Measurements from ENCODE around the gene EVA1C. TPM values are rescaled to one million over a fixed set of nuclear protein-coding genes. Genes with fewer than 3 reads are reported as not detected.
"Not testable (repeated sequence)": the region's sequence is repeated elsewhere in the genome, so short reads cannot be mapped to it uniquely, and the experiment has no call there.

Gene EVA1C
- total and polyA plus RNA-seq, 10 of the 15 experiments (the other 5 are each of a cell fraction or from before 2014, with no cell fraction given), result 0.13 to 0.56 (median 0.34) TPM; not detected in 7

GRCh38 chr21:32507342-32507919 lies 94.9 kb downstream of the EVA1C start:
- intact Hi-C loops (cut with micrococcal nuclease; ENCODE audit: unreplicated experiment), result no loop called here

GRCh38 chr21:32508036-32508435 lies 95.5 kb downstream of the EVA1C start:
- intact Hi-C loops (cut with micrococcal nuclease; ENCODE audit: unreplicated experiment); BruUV-seq (replicated peaks); H3K4me2 ChIP-seq (ENCODE audit: control insufficient read depth, insufficient read depth); H3K36me3 ChIP-seq (ENCODE audit: control insufficient read depth in 2 of 2, insufficient read depth in 2 of 2, low read length in 1 of 2); POLR2A ChIA-PET; H3K27me3 ChIP-seq (replicated peaks in 1 of 2; ENCODE audit: control insufficient read depth in 2 of 2, insufficient read depth in 2 of 2, low read length in 1 of 2); H3K4me1 ChIP-seq (ENCODE audit: control insufficient read depth, insufficient read depth, low read length); DNase-seq (ENCODE audit: low read depth, low spot score); H2AFZ ChIP-seq (ENCODE audit: control insufficient read depth, low read depth, low read length); H3K4me3 ChIP-seq; SMC1A ChIA-PET (ENCODE audit: uncharacterized antibody, unreplicated experiment); H3K27ac ChIP-seq (ENCODE audit: control insufficient read depth, insufficient read depth); ATAC-seq; in situ Hi-C loops (cut with MboI); H3K9ac ChIP-seq (ENCODE audit: control insufficient read depth, insufficient read depth, low read length); RAD21 ChIA-PET (ENCODE audit: unreplicated experiment); H3K79me2 ChIP-seq (ENCODE audit: control insufficient read depth, insufficient read depth, low read length); H3K9me3 ChIP-seq (replicated peaks; ENCODE audit: control insufficient read depth, insufficient read depth, low read length); CTCF ChIA-PET; FAIRE-seq; H4K20me1 ChIP-seq (ENCODE audit: control insufficient read depth, insufficient read depth): not testable (repeated sequence)
- WGBS (ENCODE audit: insufficient coverage, insufficient replicate concordance, low lambda C conversion rate, missing lambda C conversion rate), result 38% methylated on average over 4 of the region's 4 CpGs

More at GRCh38 chr21:32507342-32507919, 94.9 kb downstream of the EVA1C start:
- ATAC-seq (no peak), DNase-seq (ENCODE audit: low read depth, low spot score) (no peak), FAIRE-seq (no peak)
- H3K9me3 ChIP-seq (replicated peaks; ENCODE audit: control insufficient read depth, insufficient read depth, low read length), result no peaks in the 10 kb centered on the region; the same call in 2 of the 3 replicates
- no peaks in the 10 kb centered on the region for H3K4me1 ChIP-seq (ENCODE audit: control insufficient read depth, insufficient read depth, low read length)
- RAD21 ChIA-PET (ENCODE audit: unreplicated experiment), result no interaction called here
- H3K4me3 ChIP-seq, result no peak overlapping the region
- no peaks in the 10 kb centered on the region for H4K20me1 ChIP-seq (ENCODE audit: control insufficient read depth, insufficient read depth)
- in situ Hi-C loops (cut with MboI), result no loop called here
- no TSS peak for BruUV-seq (replicated peaks)
- POLR2A ChIA-PET, result no interaction called here
- H2AFZ ChIP-seq (ENCODE audit: control insufficient read depth, low read depth, low read length), result no peak overlapping the region
- CTCF ChIA-PET, result no interaction called here
- no peaks in the 10 kb centered on the region for H3K79me2 ChIP-seq (ENCODE audit: control insufficient read depth, insufficient read depth, low read length)
- no peaks in the 10 kb centered on the region; a peak in 1 of 4 replicates for H3K27me3 ChIP-seq (replicated peaks in 1 of 2; ENCODE audit: control insufficient read depth in 2 of 2, insufficient read depth in 2 of 2, low read length in 1 of 2)
- H3K9ac ChIP-seq (ENCODE audit: control insufficient read depth, insufficient read depth, low read length), result no peak overlapping the region
- TF ChIP-seq MEF2A (IDR thresholded peaks at IDR 0.05; ENCODE audit: insufficient read depth, low read depth, low read length), result no peak
- no peak overlapping the region for H3K27ac ChIP-seq (ENCODE audit: control insufficient read depth, insufficient read depth)
- H3K36me3 ChIP-seq (ENCODE audit: control insufficient read depth in 2 of 2, insufficient read depth in 2 of 2, low read length in 1 of 2), result no peaks in the 10 kb centered on the region
- 88% methylated on average over 16 of the region's 16 CpGs for WGBS (ENCODE audit: insufficient coverage, insufficient replicate concordance, low lambda C conversion rate, missing lambda C conversion rate)
- no peak overlapping the region for H3K4me2 ChIP-seq (ENCODE audit: control insufficient read depth, insufficient read depth)
- SMC1A ChIA-PET (ENCODE audit: uncharacterized antibody, unreplicated experiment), result no interaction called here
